ENCODE data around the gene RNF152.

DNA sequence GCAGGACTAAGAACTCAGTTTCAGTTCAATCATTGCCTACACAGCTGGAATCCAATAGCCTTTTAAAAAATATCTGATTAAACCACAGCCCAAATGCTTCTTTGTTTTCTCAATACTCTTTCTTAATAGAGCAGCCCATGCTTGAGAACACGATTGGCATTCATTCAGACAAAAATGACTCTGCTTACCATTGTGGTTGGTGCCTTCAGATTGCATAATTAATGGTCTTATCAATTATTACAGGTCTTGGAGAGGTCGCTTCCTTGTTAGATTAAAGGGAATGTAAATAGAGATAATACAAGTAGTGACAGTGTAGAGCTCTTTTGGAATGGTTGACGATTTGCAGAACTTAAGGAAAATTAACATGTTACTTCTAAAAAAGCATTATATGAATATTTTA is 107.2 kb downstream of the RNF152 start:
- TF ChIP-seq GATA2 (IDR thresholded peaks at IDR 0.05; ENCODE audit: low read depth, low read length), result no peak
- no peak for TF ChIP-seq GATA3 (IDR thresholded peaks at IDR 0.05; ENCODE audit: low read depth, low read length)

Data from SH-SY5Y (cell line).